Transverse colon (tissue), 4 donors: ENCODE measurements around the gene SPAG6. TPM values are rescaled to one million over a fixed set of nuclear protein-coding genes. Genes with fewer than 3 reads are reported as not detected.

Experiments
- DNase-seq: peaks from one replicate; pipeline ENCODE4 v3.0.0-alpha.2; 2019
- H3K27ac ChIP-seq, 4 donors: fragments of 200-600 bp; sonication (generic); 2 replicates each; pipeline ENCODE4 v1.5.1; 2016 to 2018; ENCODE audit warnings: inconsistent platforms in 4 of 4
- H3K27me3 ChIP-seq: fragments of 200-600 bp; sonication (generic); 2 replicates; pipeline ENCODE4 v1.5.1; 2017; ENCODE audit warnings: inconsistent platforms
- H3K36me3 ChIP-seq, 4 donors: fragments of 200-600 bp; sonication (generic); 2 replicates each; pipeline ENCODE4 v1.5.1; 2017 to 2019; ENCODE audit warnings: inconsistent platforms in 4 of 4
- H3K4me1 ChIP-seq, 4 donors: fragments of 200-600 bp; sonication (generic); 2 replicates each; pipeline ENCODE4 v1.5.1; 2017 to 2020; ENCODE audit warnings: inconsistent platforms in 4 of 4
- H3K4me3 ChIP-seq, 4 donors: fragments of 200-600 bp; sonication (generic); 1 replicate in 1 of 4; 2 replicates in 3 of 4; pipeline versions ENCODE4 v1.5.1 to v1.6.1; 2017 to 2019; ENCODE audit warnings: inconsistent platforms in 4 of 4
- H3K9me3 ChIP-seq, 2 donors: fragments of 200-600 bp; sonication (generic); 2 replicates each; pipeline ENCODE4 v1.5.1; 2017 to 2019; ENCODE audit warnings: inconsistent platforms in 2 of 2
- CTCF ChIP-seq, 5 experiments: fragments of 200-600 bp in 3 of 5; fragments of 450-650 bp in 2 of 5; sonication (generic) in 3 of 5; IDR thresholded peaks; 1 replicate in 2 of 5; 2 replicates in 3 of 5; pipeline ENCODE4 v1.5.1; 2016 to 2017; ENCODE audit warnings: antibody characterized with exemption in 5 of 5, inconsistent platforms in 3 of 5, mild to moderate bottlenecking in 2 of 5, moderate library complexity in 1 of 5
- EP300 ChIP-seq: sonication (generic); formaldehyde crosslinking; IDR thresholded peaks from one replicate; pipeline ENCODE4 v1.6.1; 2017; ENCODE audit warnings: antibody characterized with exemption, low read depth
- POLR2A ChIP-seq: fragments of 450-650 bp; IDR thresholded peaks from one replicate; pipeline ENCODE4 v1.6.1; 2016; ENCODE audit warnings: antibody characterized with exemption, mild to moderate bottlenecking, moderate library complexity
- POLR2AphosphoS5 ChIP-seq, 3 donors: sonication (generic); formaldehyde crosslinking; IDR thresholded peaks; one replicate each; pipeline ENCODE4 v1.6.1; 2016; ENCODE audit warnings: antibody characterized with exemption in 3 of 3
- WGBS, 2 donors: methylation state at CpG; one replicate each; pipeline ENCODE4 v1.1.5; 2018; ENCODE audit warnings: low coverage in 1 of 2; 5-methylcytosine and 5-hydroxymethylcytosine counted together
- in situ Hi-C, 4 donors: fragments of 200-750 bp; cut with MboI; loops; one replicate each; pipeline versions ENCODE4 v1.15.0 to v1.15.1; 2017; ENCODE audit warnings: low sequenced_read_pairs in 3 of 4, low pct_ligation_motif_present in 1 of 4, low pct_unique_long_range_greater_than_20kb in 1 of 4
- intact Hi-C: fragments of 100-400 bp; cut with DNase I; formaldehyde crosslinking; loops from one replicate; pipeline ENCODE4 v1.15.1; 2023; ENCODE audit warnings: low total_unique reads
- total RNA-seq, 4 donors: library from RNA; depleted of rRNA; stranded (reverse); fragments of >200 nt; gene quantifications; one replicate each; pipeline ENCODE4 v1.1.0, GENCODE V29; 2016

The SPAG6 gene
- total RNA-seq, 4 donors from 2014 or later: not detected

DNA sequence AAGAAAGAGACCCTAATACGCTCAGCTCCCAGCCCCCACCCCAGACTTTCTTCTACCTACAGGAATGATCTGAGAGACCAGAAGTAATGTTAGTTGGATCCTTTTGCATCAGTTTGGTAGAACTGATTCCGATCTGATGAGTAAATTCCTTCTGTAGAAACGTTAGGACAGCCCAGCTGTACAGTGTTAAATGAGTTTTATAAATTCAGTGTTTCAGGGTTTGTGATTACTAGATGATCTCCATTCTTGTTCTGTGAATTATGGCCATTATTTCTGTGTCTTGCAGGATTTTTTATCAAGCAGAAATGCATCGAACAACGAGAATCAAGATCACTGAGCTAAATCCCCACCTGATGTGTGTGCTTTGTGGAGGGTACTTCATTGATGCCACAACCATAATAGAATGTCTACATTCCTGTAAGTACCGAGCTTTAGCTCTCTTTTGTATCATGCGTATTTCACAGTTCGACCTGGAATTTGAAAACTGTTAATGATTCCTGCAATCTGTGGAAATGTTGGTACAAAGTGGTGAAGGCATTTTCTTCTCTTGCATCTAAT lies 19.1 kb upstream of the SPAG6 start:
- peak overlapping the region; percentile 76 to 84 (median 81) for H3K27ac ChIP-seq
- intact Hi-C loops: no loop called here
- no peak for DNase-seq

DNA sequence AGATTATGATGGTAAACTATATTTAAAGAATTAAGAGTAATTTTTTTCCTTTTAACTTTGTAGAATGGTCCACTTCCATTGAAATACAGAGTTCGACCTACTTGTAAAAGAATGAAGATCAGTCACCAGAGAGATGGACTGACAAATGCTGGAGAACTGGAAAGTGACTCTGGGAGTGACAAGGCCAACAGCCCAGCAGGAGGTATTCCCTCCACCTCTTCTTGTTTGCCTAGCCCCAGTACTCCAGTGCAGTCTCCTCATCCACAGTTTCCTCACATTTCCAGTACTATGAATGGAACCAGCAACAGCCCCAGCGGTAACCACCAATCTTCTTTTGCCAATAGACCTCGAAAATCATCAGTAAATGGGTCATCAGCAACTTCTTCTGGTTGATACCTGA lies 16.1 kb upstream of the SPAG6 start:
- Histone ChIP-seq H3K27ac (no peak overlapping the region), H3K4me1 (peaks cover 8 to 23% (median 17%) of the 10 kb centered on the region in 4 donors), H3K27me3 (peaks cover 21% of the 10 kb centered on the region), H3K9me3 (no peaks in the 10 kb centered on the region), H3K4me3 (no peak overlapping the region), H3K36me3 (peaks cover 0 to 18% (median 9%) of the 10 kb centered on the region in 4 donors)
- no peak for TF ChIP-seq POLR2A
- in situ Hi-C loops (loop anchor here in 1 of 4 donors (10.0 kb wide), 1 partner anchor 324 kb away; the partner anchor contains the start of gene DNAJC1), intact Hi-C loops (no loop called here)
- DNase-seq: no peak
- WGBS, 2 donors: 95 to 97% methylated on average over 3 of the region's 3 CpGs

More for the DNA sequence above, 19.1 kb upstream of the SPAG6 start:
- Histone ChIP-seq H3K27me3 (peaks cover 31% of the 10 kb centered on the region), H3K9me3 (no peaks in the 10 kb centered on the region), H3K36me3 (peaks cover 0 to 18% (median 9%) of the 10 kb centered on the region in 4 donors), H3K4me3 (peak overlapping the region; percentile 41 to 83 (median 48)), H3K4me1 (peaks cover 11 to 41% (median 22%) of the 10 kb centered on the region in 4 donors)
- in situ Hi-C loops: loop anchor here in 1 of 4 donors (10.0 kb wide), 1 partner anchor 321 kb away; the partner anchor contains the start of gene DNAJC1
- TF ChIP-seq POLR2A (no peak), EP300 (no peak)
- 53 to 66% methylated on average over 4 to 8 of the region's 8 CpGs for WGBS, 2 donors

GRCh38 chr10:22332116-22332692 lies 13.1 kb upstream of the SPAG6 start:
- 92 to 93% methylated on average over 7 of the region's 7 CpGs for WGBS, 2 donors
- peaks cover 21 to 33% (median 28%) of the 10 kb centered on the region in 4 donors for H3K4me1 ChIP-seq
- H3K36me3 ChIP-seq: peaks cover 0 to 18% (median 9%) of the 10 kb centered on the region in 4 donors
- in situ Hi-C loops: no loop called here
- TF ChIP-seq POLR2AphosphoS5 (IDR thresholded peaks at IDR 0.05) (no peak), CTCF (IDR thresholded peaks at IDR 0.05) (no peak), EP300 (no peak), POLR2A (no peak)
- no peak for DNase-seq
- no peak overlapping the region for H3K27ac ChIP-seq
- H3K27me3 ChIP-seq: peaks cover 43% of the 10 kb centered on the region
- no peaks in the 10 kb centered on the region for H3K9me3 ChIP-seq
- no peak overlapping the region for H3K4me3 ChIP-seq
- intact Hi-C loops: no loop called here

GRCh38 chr10:22333167-22333974 lies 11.9 kb upstream of the SPAG6 start:
- peak overlapping the region in 1 of 4 donors; percentile 5 for H3K4me3 ChIP-seq
- H3K27me3 ChIP-seq: peaks cover 54% of the 10 kb centered on the region
- in situ Hi-C loops: no loop called here

More at GRCh38 chr10:22333167-22333974, 11.9 kb upstream of the SPAG6 start:
- DNase-seq: no peak
- intact Hi-C loops: no loop called here
- peaks cover 21 to 33% (median 28%) of the 10 kb centered on the region in 4 donors for H3K4me1 ChIP-seq
- TF ChIP-seq EP300 (no peak), CTCF (IDR thresholded peaks at IDR 0.05) (no peak), POLR2AphosphoS5 (IDR thresholded peaks at IDR 0.05) (no peak), POLR2A (peak; percentile 23)
- WGBS, 2 donors: 61 to 67% methylated on average over 19 to 25 of the region's 25 CpGs
- H3K9me3 ChIP-seq: no peaks in the 10 kb centered on the region
- no peak overlapping the region for H3K27ac ChIP-seq
- peaks cover 0 to 18% (median 5%) of the 10 kb centered on the region in 4 donors for H3K36me3 ChIP-seq
